HEK293T (cell line): ENCODE results near the gene RELCH.
A peak's percentile ranks its signal among the peaks of the same experiment; 100 is the strongest.

Source experiments
- CTCF ChIA-PET: fragments of 350-600 bp; formaldehyde crosslinking; extraction: SDS; loops from one replicate; lab custom pipeline; 2021; ENCODE audit warnings: antibody characterized with exemption, inconsistent platforms; lab: Yijun Ruan, JAX
- POLR2A ChIA-PET: fragments of 350-600 bp; formaldehyde crosslinking; extraction: SDS; loops from one replicate; lab custom pipeline; 2020; ENCODE audit warnings: antibody characterized with exemption, inconsistent platforms; lab: Yijun Ruan, JAX
- DNase-seq: peaks from one replicate; pipeline ENCODE4 v3.0.0; 2012; ENCODE audit warnings: mixed read lengths; ENCODE audit errors: extremely low spot score
- ARNT ChIP-seq: fragments of 450-650 bp; IDR thresholded peaks from 2 replicates; pipeline ENCODE4 v1.6.1; 2017; ENCODE audit warnings: mild to moderate bottlenecking
- BHLHE40 ChIP-seq: fragments of 450-650 bp; IDR thresholded peaks from 2 replicates; pipeline ENCODE4 v1.6.1; 2016; ENCODE audit warnings: mild to moderate bottlenecking, moderate library complexity, borderline replicate concordance
- CTBP1 ChIP-seq: fragments of 450-650 bp; IDR thresholded peaks from 2 replicates; pipeline ENCODE4 v1.6.1; 2016; ENCODE audit warnings: borderline replicate concordance
- ELF4 ChIP-seq: fragments of 450-650 bp; IDR thresholded peaks from 2 replicates; pipeline ENCODE4 v1.6.1; 2017; ENCODE audit warnings: antibody characterized with exemption
- FOXA1 ChIP-seq: fragments of 450-650 bp; IDR thresholded peaks from 2 replicates; pipeline ENCODE4 v1.6.1; 2016; ENCODE audit warnings: mild to moderate bottlenecking
- FOXK2 ChIP-seq: fragments of 450-650 bp; IDR thresholded peaks from 2 replicates; pipeline ENCODE4 v1.6.1; 2016; ENCODE audit warnings: mild to moderate bottlenecking
- FOXM1 ChIP-seq: fragments of 450-650 bp; IDR thresholded peaks from 2 replicates; pipeline ENCODE4 v1.6.1; 2017; ENCODE audit warnings: mild to moderate bottlenecking, borderline replicate concordance
- HDGF ChIP-seq: fragments of 450-650 bp; IDR thresholded peaks from 2 replicates; pipeline ENCODE4 v1.6.1; 2017; ENCODE audit warnings: antibody characterized with exemption, borderline replicate concordance
- L3MBTL2 ChIP-seq: fragments of 450-650 bp; conservative IDR thresholded peaks from 2 replicates; pipeline ENCODE4 v1.6.1; 2016; ENCODE audit warnings: mild to moderate bottlenecking
- LEF1 ChIP-seq: fragments of 450-650 bp; IDR thresholded peaks from 2 replicates; pipeline ENCODE4 v1.6.1; 2017; ENCODE audit warnings: mild to moderate bottlenecking, borderline replicate concordance
- NFRKB ChIP-seq: fragments of 450-650 bp; IDR thresholded peaks from 2 replicates; pipeline ENCODE4 v1.6.1; 2016; ENCODE audit warnings: mild to moderate bottlenecking, moderate library complexity
- PKNOX1 ChIP-seq: fragments of 450-650 bp; IDR thresholded peaks from 2 replicates; pipeline ENCODE4 v1.6.1; 2016
- SP1 ChIP-seq: fragments of 450-650 bp; IDR thresholded peaks from 2 replicates; pipeline ENCODE4 v1.6.1; 2017
- SUZ12 ChIP-seq: fragments of 450-650 bp; IDR thresholded peaks from 2 replicates; pipeline ENCODE4 v1.6.1; 2016; ENCODE audit warnings: mild to moderate bottlenecking
- TARDBP ChIP-seq: fragments of 450-650 bp; IDR thresholded peaks from 2 replicates; pipeline ENCODE4 v1.6.1; 2016
- ZNF384 ChIP-seq: fragments of 450-650 bp; IDR thresholded peaks from 2 replicates; pipeline ENCODE4 v1.6.1; 2016

Gene RELCH

GRCh38 chr18:62249478-62250097 is 62.5 kb downstream of the RELCH start:
- ChIA-PET POLR2A (interaction anchor here (1.1 kb wide), 1 partner anchor 64 kb away, joined by 4 read pairs; no protein-coding TSS in a partner anchor), CTCF (interaction anchor here (0.8 to 1.0 kb wide), 4 partner anchors 16 to 70 kb away, joined by 3 to 4 read pairs (median 3); no protein-coding TSS in a partner anchor)
- peak; percentile 28 for DNase-seq
- TF ChIP-seq L3MBTL2 (no peak), ARNT (no peak), SP1 (no peak), FOXA1 (no peak), TARDBP (no peak), BHLHE40 (no peak), LEF1 (no peak), ELF4 (no peak), CTBP1 (no peak), FOXM1 (no peak), PKNOX1 (no peak), ZNF384 (no peak)

- ChIA-PET CTCF (interaction anchor here (0.8 to 1.1 kb wide), 2 partner anchors 12 to 71 kb away, joined by 3 read pairs; no protein-coding TSS in a partner anchor), POLR2A (no interaction called here)
- TF ChIP-seq ZNF384 (no peak), SP1 (no peak), PKNOX1 (no peak), LEF1 (no peak), FOXM1 (no peak), ELF4 (no peak), CTBP1 (no peak)
- DNase-seq: no peak
These were observed 63.4 kb downstream of the RELCH start for GRCh38 chr18:62250475-62250874.

- DNase-seq: no peak
- CTCF ChIA-PET: no interaction called here
- POLR2A ChIA-PET: no interaction called here
- TF ChIP-seq TARDBP (no peak), SUZ12 (no peak), FOXA1 (no peak), HDGF (no peak)
These were observed 71.0 kb downstream of the RELCH start for GRCh38 chr18:62258093-62258492.

GRCh38 chr18:62258616-62259015 is 71.6 kb downstream of the RELCH start:
- TF ChIP-seq FOXM1: no peak
- TF ChIP-seq SUZ12: no peak
- no peak for TF ChIP-seq TARDBP
- TF ChIP-seq L3MBTL2: no peak
- no peak for TF ChIP-seq SP1
- no peak for TF ChIP-seq PKNOX1
- TF ChIP-seq ELF4: no peak
- no peak for TF ChIP-seq CTBP1
- no peak for TF ChIP-seq HDGF
- no peak for TF ChIP-seq FOXK2
- no peak for TF ChIP-seq NFRKB
- TF ChIP-seq FOXA1: no peak
- ChIA-PET POLR2A (no interaction called here), CTCF (no interaction called here)
- no peak for DNase-seq

- CTCF ChIA-PET: interaction anchor here (0.9 kb wide), 1 partner anchor 11 kb away, joined by 3 read pairs; no protein-coding TSS in a partner anchor
- TF ChIP-seq SUZ12 (no peak), NFRKB (no peak), FOXK2 (no peak), ARNT (no peak)
- POLR2A ChIA-PET: no interaction called here
- no peak for DNase-seq
These were observed 75.0 kb downstream of the RELCH start for GRCh38 chr18:62262061-62262460.

- CTCF ChIA-PET: interaction anchor here (0.7 kb wide), 1 partner anchor 16 kb away, joined by 4 read pairs; no protein-coding TSS in a partner anchor
- no peak for DNase-seq
- no peak for TF ChIP-seq SUZ12
- TF ChIP-seq BHLHE40: no peak
- TF ChIP-seq ELF4: no peak
- TF ChIP-seq FOXA1: no peak
- no peak for TF ChIP-seq ZNF384
- no peak for TF ChIP-seq FOXK2
- no peak for TF ChIP-seq NFRKB
- no peak for TF ChIP-seq CTBP1
- POLR2A ChIA-PET: no interaction called here
These were observed 77.9 kb downstream of the RELCH start for GRCh38 chr18:62264984-62265383.

- TF ChIP-seq ZNF384 (no peak), ARNT (no peak), L3MBTL2 (no peak), HDGF (no peak), SP1 (no peak), FOXK2 (no peak), PKNOX1 (no peak), BHLHE40 (no peak), ELF4 (no peak), CTBP1 (no peak)
- POLR2A ChIA-PET: no interaction called here
- CTCF ChIA-PET: no interaction called here
- DNase-seq: no peak
These were observed 90.0 kb downstream of the RELCH start for GRCh38 chr18:62277045-62277444.
